Activated gamma-delta T cell (primary cell): ENCODE data around the gene IL18R1.

Experiments
- DNase-seq: peaks from one replicate; lab custom pipeline; 2025; lab: John Stamatoyannopoulos, UW

Gene IL18R1

DNA sequence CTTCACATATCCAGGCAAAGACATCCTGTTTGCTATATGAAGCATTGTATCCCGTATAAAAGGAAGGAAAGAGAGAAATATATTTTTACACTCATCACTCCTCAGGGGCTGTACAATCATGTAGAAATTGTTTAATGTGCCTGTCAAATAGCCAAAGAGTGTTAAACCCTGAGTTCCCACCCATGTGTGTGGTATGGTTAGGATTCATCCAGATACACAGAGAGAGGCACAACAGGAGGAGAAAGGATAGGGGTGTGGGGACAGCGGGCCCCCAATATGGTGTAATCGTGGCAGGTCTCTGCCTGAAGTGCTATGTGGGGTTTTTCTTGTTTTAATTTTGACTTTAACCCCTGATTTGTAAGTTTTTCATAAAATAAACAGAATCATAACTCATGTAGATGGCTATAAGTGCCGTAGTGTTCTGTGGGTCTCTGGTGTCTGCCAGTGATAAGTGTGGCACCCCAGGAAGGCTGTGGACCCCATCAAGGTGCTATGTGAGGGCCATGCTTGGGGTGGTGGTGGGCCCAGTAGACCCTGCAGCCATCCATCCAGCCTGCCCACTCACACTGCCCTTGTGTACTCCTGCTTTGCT is 10.2 kb upstream of the IL18R1 start:
- DNase-seq: no peak

DNA sequence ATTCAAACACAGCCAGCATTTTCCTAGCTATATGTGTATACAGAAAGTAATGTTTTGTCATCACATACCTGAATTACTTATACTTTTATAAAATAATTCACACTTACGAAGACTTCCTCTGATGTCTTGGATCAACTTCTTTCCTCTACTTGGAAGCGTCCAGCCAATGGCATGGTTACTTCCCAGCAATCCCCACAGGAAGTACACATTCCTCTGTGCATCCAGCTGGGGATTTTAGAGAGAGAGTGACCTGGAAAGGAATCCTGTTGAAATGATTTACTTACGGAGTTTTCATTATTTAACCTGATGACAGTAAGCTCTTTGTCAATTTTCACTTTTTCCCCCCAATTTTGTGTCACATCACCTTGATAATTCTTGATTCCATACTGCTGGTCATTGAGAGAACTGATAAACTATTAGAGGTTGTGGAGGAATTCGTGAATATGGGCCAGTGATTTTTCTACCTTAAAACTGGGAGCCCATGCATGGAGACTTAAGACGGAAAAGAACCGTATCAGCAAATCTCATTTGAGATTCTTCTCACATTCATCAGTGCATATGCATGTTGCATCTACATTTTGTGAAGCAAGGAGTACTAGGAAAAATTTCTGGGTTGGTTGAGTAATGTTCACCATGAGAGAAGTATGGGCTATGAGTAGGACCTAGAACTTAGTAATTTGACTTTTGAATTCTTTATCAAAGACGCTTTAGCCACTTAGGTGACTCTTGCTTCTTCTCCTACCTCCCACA is 9.0 kb upstream of the IL18R1 start:
- DNase-seq: no peak

DNA sequence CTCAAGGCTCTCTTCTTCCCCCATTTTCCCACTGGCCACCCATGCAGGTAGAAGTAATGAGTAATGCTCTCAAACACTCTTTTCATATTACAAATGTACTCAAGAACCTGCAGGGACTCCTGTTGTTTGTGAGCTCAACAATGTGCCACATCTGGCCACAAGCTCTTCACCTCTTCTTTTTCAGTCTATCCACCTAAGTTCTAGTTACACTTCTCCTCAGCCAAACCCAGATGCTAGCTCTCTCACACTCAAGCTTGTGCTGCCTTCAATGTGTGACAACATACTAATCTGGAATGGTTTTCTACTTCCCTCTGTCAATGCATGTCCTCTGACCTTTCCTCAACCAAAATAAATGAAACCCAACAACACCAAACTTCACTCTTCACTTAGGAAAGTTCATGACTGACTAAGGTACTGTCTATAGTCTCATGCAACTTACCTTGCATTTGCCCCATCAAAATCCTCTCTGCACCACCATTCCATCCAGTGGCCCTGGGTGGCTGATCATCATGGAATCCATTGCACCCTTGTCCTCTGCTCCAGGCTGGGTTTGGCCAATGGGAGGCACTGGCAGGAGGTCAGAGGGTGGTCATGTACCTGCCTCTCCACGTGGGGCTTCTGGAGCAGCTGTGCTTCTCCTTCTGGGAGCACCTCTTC is 5.3 kb upstream of the IL18R1 start:
- no peak for DNase-seq

DNA sequence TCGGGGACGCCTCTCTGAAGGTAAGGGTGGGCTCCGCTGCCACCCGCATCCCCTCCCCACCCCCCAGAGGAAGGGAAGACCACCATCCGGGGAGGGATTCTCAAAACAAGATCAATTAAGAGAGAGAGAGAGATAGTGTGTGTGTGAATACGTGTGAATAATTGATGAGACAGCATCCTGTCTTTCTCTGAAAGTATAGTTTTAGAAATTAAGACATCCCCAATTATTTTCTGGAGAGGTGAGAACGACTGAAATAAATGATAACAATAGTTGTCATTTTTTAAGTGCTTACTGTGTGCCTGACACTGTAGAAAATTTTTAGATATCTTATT is 751 bp downstream of the IL18R1 start:
- DNase-seq: no peak

DNA sequence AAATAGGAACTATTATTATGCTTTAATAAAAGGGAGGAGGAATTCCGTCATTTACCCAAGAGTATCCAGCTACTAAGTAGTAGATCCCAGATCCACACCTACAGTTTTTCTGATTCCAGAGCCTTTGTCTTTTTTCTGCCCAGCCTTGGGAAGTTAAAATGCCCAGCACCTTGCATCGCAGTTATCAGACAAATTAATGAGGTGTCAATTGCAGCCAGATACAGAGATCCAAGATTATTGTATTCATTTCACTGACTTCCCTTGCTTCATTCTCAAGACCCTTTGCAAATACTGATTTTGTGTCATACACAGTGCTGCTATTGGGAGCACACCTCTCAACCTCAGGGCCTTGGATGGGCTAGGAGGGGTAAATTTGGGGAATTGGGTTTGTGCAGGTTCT is 1.1 kb downstream of the IL18R1 start:
- DNase-seq: no peak

DNA sequence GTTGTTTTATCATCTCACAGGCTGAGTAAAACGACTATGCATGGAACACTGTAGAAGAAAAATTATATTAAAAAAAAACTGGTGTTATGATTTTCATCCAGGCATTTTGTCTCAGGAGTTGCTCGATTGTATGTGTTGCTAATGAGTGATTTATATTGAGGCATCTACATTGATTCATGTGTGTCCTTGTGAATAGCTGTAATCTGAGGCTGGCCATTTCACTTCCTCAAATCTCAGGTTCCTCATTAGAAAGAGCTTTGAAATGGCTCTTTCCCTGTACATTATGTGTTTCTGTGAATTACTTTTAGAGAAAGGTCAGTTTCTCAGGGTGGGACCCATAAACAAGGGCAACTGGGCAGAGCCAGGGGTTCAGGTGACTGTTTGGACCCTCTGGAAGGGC is 2.3 kb downstream of the IL18R1 start:
- DNase-seq: no peak

DNA sequence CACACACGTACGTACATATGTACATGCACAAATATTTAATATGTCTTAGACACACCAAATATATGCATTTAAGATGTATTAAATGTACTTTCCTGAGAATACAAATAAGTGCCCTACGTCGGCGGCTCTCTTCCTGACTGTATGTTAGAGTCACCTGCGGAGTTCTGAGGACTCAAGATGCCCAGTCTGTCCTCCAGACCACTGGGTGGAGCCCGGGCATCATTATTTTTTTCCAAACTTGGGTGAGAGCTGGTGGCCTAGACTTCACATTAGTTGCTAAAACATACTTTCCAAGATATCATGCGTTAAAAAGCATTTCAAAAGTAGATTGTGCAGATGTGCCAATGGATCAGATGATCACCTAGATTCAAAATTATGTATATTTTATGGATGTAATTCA is 2.9 kb downstream of the IL18R1 start:
- no peak for DNase-seq

DNA sequence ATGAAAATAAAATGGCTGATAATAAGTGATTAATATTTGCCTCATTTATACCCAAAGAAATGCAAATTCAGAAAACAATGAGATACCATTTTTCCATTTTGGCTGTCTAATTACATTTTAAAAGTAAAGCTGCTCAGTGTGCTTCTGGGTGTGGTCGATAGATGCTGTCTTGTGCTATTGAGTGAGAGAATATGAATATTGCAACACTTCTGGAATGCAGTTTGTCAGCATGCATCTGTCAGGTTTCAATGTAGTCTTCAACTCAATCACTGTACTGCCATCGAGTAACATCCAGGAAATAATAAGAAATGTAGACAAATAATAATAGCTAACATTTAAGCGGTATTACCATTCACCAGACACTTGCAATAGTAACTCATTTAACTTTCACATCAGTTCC is 3.9 kb downstream of the IL18R1 start:
- no peak for DNase-seq

DNA sequence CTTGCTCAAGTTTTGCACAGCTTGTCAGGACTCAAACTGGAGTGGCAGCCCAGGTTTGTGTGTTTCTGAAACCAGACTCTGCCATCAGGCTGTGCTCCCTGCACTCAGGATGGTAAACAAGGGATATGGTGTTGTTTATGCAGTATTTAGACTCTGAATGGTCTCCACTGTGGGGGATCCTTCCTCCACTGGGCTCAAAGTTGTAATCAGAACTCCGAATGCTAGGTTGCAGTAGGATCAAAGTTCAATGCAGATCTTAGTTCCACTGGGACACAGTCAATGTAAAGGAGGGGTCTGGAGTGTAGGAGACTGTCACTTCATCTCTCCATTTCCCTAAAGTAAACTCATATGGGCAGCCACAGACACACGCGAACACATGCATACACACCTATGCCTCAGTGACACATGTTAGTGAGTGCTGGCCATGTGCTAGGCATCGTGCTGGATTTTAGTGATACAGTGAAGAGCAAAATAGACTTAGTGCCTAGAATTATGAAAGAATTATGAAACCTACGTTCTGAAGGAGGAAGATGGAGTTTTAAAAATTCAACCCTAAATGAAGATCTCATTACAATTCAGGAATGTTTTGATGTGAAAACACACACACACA is 6.1 kb downstream of the IL18R1 start:
- no peak for DNase-seq

DNA sequence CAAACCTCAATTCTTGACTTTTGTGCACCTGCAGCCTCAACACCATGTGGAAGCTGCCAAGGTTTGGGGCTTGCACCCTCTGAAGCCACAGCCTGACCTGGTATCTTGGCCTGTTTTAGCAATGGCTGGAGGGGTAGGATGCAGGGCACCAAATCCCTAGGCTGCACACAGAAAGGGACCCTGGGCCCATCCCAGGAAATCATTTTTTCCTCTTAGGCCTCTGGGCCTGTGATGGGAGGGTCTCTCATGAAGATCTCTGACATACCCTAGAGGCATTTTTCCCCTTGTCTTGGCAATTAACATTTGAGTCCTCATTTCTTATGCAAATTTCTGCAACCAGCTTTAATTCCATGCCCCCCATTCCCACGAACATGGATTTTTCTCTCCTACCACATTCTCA is 10.2 kb downstream of the IL18R1 start:
- DNase-seq: no peak

DNA sequence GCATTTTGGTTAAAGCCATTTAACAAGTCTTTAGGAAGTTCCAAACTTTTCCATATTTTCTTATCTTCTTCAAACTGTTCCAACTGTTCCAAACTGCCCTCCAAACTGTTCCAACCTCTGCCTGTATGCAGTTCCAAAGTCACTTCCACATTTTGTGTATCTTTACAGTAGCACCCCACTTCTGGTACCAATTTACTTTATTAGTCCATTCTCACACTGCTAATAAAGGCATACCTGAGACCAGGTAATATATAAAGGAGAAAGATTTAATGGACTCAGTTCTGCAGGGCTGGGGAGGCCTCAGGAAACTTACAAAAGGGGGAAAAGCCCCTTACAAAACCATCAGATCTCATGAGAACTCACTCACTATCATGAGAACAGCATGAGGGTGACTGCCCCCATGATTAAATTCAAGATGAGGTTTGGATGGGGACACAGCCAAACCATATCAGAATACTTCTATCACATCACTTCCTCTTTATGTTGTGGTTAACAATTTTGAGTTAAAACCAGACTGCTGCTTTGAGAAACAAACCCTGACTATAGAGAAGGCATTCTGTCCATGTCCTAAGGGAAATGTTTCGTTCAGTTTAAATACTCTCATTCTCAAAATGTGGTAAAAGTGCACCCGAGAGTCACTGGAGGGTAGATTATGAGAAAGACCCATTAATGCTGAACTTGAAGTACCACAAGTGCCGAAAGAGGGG is 11.0 kb downstream of the IL18R1 start:
- DNase-seq: no peak

DNA sequence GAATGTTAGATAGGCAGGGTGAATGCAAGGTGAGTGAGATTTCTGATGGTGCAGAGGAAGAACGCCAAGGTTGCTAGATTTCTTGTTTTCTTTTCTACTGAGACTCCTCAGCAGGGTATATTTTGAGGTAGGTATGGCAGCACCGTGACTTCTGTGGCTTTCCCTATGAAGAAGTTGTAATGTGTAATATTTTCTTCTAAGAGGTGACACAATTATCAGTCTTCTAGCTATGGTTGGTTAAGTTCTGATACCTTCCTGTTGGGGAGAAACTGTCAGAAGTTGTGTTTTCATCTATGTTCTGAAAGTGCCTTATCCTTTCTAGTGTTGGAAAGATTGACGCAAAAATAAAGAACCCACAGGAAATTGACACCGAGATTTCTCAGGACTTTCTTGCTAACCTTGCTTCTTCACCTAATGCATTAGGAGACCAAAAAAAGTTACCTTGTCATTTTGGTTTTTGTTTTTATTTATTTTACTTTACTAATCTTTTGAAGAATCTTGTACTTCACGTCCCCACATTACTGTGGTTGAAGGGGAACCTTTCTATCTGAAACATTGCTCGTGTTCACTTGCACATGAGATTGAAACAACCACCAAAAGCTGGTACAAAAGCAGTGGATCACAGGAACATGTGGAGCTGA is 11.9 kb downstream of the IL18R1 start:
- DNase-seq: no peak

DNA sequence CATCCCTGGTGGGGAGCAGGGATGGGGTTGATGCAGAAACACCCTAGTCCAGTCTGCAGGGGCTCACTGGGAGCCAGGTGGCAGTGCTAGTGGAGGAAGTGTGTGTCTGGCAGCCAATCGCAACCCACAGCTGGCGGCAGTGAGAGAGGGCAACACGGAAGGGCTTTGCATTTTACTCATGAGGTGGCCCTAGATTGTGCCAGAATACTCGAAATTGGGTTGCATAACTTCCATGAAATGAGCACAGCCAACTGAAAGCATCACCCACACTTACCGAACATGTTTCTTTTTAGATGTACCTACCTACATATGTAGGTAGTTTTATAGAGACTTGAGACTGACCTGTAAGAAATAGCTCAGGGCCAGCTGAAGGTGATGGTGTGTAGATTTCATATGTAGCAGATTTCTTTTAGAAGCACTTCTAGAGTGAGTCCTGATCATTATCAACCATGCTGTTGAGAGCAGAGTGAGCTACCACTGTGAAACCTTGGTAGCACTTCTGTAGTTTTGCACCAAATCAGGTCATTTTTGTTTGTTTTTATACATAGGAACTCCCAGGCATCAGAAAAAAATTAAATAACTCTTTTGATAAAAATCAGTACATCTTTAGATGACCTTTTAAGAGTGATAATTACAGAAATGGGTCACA is 13.0 kb downstream of the IL18R1 start:
- peak; percentile 19 for DNase-seq

DNA sequence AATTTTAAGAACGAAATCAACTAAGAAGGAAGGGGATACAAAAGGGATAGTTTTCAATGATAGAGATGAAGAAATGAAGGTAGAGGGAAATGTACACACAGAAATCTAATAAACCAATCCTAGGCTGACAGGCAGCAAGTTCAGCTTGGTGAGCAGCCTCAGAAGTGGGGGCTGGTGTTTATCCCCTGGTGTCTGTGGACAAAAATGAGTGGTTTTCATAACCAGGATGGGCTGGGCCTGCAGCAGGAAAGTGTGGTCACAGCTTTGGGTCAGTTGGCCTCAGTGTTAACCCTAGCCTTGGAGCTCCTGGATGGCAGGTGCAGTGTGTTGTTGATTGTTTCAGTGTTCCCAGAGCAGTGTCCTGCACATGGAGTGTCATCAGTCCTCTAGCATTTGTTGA is 14.3 kb downstream of the IL18R1 start:
- DNase-seq: no peak

DNA sequence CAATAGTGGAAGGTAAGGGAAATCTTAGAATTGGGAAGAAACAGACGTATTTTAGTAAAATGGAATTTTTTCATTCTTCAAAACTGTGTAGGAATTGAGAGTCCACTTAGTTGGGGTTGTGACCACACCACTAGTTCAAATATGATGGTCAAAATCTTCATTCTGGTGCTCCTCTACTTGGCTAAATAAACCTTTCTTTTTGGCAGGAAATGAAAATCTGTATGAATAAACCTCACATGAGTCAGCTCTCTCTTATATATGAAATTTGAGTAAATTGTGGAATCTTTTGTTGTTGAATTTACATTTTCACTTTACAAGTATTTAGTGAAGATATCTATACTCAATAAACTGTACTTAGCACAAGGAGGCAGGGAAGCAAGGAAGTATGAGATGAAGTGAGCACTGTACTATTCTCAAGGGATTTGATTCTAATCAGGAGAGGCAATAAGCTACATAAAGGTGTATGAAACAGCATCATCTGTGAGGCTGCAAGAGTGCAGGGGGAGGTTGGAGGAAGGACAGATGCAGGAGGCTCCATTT is 20.5 kb downstream of the IL18R1 start:
- no peak for DNase-seq

DNA sequence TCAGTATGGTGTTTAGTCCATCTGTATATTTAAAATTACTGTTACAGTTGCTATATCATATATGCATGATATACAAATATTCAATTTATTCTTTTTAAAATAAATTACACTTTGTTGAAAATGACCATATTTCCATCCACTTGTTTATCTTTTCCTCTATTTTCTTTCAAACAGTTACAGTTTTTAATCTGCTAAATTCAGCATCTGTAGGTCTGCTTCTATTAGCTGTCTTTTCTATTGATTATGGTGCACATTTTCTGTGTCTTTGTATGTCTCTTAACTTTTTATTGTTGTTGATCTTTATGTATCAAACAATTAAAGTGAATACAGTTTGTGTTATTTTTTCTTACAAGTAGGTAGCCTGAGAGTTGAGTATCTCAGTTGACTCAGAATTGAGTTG is 28.1 kb downstream of the IL18R1 start:
- no peak for DNase-seq

DNA sequence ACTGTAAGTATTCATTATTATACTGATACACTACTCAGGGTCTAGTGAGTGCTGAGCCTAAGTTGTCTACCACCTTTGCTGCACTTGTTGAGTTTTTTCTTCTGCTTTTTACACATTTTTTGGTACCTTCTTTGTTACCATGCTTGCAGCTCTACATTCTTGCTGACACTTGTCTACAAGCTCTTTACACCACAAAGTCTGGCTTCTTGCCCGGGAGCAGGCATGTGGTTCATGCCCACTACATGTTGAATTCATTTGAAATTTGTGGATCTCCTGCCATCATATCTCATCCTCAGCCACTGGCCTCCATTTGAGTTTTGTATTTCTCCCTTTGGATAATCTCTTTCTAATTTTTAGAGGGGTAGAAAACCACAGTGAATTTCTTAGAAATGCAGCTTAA is 29.9 kb downstream of the IL18R1 start:
- DNase-seq: no peak

DNA sequence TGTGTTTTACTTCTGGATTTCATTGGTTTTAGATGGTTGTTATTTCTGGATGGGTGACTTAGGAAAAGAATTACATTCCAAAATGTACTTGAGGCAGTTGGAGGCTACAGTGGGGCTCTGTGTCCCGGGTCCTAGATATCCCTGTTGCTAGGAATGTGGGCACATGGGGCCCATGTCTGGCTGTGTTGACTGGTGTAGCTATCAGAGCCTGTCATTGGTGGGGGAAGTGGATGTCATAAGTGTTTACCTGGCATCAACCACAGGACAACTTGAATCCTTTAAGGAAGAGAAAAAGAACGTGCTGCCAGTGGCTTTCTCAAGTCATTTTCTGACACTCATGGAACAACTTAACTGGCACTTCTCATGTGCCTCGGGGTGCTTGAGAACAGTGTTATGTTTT is 30.4 kb downstream of the IL18R1 start:
- DNase-seq: no peak

DNA sequence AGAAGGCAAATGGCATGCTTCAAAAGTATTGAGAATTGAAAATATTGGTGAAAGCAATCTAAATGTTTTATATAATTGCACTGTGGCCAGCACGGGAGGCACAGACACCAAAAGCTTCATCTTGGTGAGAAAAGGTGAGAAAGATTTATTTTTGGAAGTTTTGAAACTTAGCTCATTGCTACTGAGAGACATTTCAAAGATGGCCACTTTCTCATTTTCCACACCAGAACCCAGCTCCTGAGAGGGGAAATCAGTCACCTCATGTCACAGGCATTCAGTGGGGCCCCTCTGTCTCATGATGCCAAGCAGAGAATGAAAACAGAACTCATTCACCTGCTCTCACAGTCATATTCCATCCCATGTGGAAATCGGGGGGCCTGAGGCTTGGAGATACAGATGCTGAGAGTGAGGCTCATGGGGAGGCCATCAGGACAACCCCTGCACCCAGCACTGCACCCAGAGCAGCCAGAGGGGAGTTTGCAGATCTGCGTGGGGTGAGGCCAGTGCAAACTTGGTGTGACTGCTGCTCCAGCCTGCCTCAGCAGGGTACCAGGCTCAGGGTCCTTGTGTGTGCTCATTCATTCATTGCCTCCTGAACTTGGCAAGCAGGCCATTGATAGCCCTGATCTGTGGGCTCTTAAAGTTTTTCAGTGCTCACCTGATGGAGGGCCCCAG is 31.4 kb downstream of the IL18R1 start:
- no peak for DNase-seq

DNA sequence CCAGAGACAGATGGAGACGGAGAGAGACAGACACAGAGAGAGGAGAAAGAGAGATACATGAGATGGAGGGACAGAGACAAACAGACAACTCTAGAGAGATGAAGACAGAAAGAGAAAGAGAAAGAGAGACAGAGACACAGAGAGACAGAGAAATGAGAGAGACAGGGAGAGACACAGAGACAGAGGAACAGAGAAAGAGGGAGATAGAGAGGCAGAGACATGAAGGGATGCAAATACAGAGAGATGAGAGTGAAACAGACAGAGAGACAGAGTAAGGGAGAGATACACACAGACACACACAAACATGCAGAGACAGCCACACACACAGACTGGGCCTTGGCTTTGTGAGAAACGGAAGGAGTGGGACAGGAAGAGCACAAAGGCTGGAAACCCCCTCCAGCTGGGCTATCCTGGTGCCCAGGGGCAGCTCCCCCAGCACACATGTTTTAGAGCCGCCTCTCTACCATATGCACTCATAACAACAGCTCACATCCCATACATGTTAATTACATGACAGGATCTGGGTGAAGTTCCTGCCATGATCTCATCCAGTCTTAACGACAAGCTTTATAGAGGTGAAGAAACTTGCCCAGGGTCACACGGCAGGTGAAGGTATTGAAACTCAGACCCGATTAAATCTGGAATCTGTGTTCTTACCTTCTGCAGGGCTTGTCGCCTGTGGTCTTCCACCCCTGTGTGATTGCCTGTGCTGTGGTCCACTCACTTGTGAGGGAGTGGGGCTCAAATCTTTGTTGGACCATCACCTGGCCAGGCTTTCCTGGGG is 32.4 kb downstream of the IL18R1 start:
- DNase-seq: no peak
